Measurements from ENCODE around the gene NCAM2.

DNA sequence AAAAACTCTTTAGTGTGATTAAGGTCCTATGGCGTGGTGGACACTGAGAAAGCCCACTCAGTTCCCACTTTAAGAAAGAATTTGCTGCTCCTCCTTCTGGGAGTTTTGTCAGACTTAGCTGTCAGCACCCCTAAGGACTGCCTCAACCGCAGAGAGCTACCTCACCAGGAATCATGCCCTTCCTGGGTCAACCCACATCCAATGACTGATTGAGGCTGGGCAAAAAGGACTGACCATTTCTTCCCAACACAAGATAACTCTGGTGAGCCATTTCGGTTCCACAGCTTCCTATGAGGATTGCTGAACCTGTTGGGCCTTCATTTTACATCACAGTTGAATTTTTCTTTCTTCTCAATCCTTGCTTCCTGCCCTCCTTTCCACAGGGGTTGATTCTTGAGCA is 197.9 kb downstream of the NCAM2 start:
- TF ChIP-seq, protein P1, sequence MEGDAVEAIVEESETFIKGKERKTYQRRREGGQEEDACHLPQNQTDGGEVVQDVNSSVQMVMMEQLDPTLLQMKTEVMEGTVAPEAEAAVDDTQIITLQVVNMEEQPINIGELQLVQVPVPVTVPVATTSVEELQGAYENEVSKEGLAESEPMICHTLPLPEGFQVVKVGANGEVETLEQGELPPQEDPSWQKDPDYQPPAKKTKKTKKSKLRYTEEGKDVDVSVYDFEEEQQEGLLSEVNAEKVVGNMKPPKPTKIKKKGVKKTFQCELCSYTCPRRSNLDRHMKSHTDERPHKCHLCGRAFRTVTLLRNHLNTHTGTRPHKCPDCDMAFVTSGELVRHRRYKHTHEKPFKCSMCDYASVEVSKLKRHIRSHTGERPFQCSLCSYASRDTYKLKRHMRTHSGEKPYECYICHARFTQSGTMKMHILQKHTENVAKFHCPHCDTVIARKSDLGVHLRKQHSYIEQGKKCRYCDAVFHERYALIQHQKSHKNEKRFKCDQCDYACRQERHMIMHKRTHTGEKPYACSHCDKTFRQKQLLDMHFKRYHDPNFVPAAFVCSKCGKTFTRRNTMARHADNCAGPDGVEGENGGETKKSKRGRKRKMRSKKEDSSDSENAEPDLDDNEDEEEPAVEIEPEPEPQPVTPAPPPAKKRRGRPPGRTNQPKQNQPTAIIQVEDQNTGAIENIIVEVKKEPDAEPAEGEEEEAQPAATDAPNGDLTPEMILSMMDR (conservative IDR thresholded peaks at IDR 0.05; ENCODE audit: low read depth, low read length), result no peak
- TF ChIP-seq RFX5 (IDR thresholded peaks at IDR 0.05; ENCODE audit: low read depth, low read length), result no peak
- TF ChIP-seq, protein P2, sequence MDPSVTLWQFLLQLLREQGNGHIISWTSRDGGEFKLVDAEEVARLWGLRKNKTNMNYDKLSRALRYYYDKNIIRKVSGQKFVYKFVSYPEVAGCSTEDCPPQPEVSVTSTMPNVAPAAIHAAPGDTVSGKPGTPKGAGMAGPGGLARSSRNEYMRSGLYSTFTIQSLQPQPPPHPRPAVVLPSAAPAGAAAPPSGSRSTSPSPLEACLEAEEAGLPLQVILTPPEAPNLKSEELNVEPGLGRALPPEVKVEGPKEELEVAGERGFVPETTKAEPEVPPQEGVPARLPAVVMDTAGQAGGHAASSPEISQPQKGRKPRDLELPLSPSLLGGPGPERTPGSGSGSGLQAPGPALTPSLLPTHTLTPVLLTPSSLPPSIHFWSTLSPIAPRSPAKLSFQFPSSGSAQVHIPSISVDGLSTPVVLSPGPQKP (IDR thresholded peaks at IDR 0.05; ENCODE audit: borderline replicate concordance, low read depth, low read length), result no peak
- TF ChIP-seq RAD21 (IDR thresholded peaks at IDR 0.05; ENCODE audit: low read length), result no peak
- TF ChIP-seq USF2 (IDR thresholded peaks at IDR 0.05; ENCODE audit: low read depth, low read length), result no peak
- TF ChIP-seq POLR2A (IDR thresholded peaks at IDR 0.05; ENCODE audit: low read depth, low read length), result no peak
- no peak for TF ChIP-seq MAZ (IDR thresholded peaks at IDR 0.05; ENCODE audit: borderline replicate concordance, low read depth, low read length)
- no peak for TF ChIP-seq SMC3 (IDR thresholded peaks at IDR 0.05; ENCODE audit: low read depth, low read length)
- no peak for TF ChIP-seq CEBPB (IDR thresholded peaks at IDR 0.05; ENCODE audit: low read depth, low read length)
- no peak for TF ChIP-seq RCOR1 (IDR thresholded peaks at IDR 0.05; ENCODE audit: insufficient replicate concordance, low read length)
- no peak for TF ChIP-seq CHD1 (IDR thresholded peaks at IDR 0.05; ENCODE audit: low read depth, low read length)
- TF ChIP-seq MXI1 (IDR thresholded peaks at IDR 0.05; ENCODE audit: borderline replicate concordance, low read depth, low read length), result no peak
- no peak for TF ChIP-seq MAFK (IDR thresholded peaks at IDR 0.05; ENCODE audit: low read depth, low read length)
